ENCODE data around the gene CYB561D2. TPM values are rescaled to one million over a fixed set of nuclear protein-coding genes. Genes with fewer than 3 reads are reported as not detected.

The CYB561D2 gene
- total RNA-seq, 1 experiment from 2014 or later = 9.5 TPM

DNA sequence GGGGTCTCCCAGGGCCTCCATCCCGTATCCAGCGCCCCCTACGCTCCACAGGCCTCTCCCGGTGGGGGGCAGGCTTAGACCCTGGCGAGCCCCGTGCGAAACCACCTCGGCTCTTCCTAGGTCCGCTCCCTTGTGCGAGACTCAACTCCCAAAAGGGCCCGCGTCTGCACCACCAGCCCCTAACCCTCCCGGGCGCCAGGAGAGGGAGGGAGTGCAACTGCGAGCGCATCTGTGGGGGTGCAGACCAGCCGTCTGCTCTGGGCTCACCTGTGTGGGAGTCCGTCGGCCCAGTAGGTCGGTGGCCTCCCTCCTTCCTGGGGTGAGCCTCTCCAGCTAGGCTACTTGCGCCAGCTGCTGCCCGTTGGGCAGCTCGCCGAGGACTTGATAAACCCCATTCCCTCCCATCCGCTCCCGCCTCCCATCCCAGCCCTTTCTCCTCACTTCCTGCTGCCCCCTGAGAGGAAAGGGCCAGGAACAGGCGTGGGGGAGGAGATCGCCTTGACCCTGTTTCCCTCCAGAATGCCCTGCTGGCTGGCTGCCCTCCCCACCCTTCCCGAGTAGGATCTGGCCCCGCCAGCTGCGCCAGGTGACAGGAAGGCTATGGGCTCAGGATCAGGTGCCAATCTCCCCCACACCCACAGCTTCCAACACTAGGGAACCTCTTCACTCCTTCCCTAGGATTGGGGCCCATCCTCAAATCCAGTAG is 28.1 kb upstream of the CYB561D2 start, which contains the start of gene HYAL2 (continued):
- no peak for TF ChIP-seq ZNF274 (IDR thresholded peaks at IDR 0.05; ENCODE audit: low read depth, low read length)

DNA sequence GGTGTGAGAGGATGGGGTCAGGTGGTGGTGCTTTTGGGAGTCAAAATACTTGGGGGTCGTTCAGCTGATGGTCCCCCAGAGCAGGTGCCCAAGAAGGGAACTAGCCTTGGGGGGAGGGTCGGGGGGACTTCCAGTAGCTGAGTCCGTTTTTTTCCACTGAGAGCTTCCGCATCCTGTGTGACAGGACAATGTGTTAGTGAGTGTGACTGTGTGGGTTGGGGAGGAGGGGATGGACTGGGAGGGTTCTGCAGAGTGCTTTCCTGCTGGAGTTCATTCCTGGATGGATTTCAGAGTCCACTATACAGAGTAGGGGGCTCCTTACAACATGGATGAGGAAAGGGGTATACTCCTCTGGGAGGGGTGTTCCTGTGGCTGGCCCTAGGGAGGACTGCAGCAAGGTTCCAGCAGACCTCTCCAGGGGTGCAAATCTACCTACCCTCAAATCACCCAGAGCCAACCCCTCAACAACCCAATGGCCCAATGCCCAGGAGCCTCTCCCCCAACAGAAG is 27.5 kb upstream of the CYB561D2 start:
- Histone ChIP-seq H3K9me3 (ENCODE audit: control insufficient read depth in 1 of 2, insufficient read depth in 1 of 2, low read depth in 1 of 2, low read length in 2 of 2) (no peaks in the 10 kb centered on the region), H3K4me3 (replicated peaks in 1 of 2; ENCODE audit: low read depth in 1 of 2, low read length in 2 of 2) (no peak overlapping the region), H3K9ac (ENCODE audit: low read length) (no peak overlapping the region), H3K4me1 (ENCODE audit: control insufficient read depth in 1 of 2, insufficient read depth in 2 of 2, low read length in 2 of 2) (peaks cover 41 to 67% of the 10 kb centered on the region in 2 experiments), H3K79me2 (ENCODE audit: insufficient read depth, low read length) (peaks cover 56% of the 10 kb centered on the region), H3K36me3 (ENCODE audit: control insufficient read depth in 1 of 2, insufficient read depth in 2 of 2, low read length in 2 of 2) (peaks cover 9 to 25% of the 10 kb centered on the region in 2 experiments; a peak in 2 of 4 replicates), H3K27ac (ENCODE audit: low read depth, low read length) (peak overlapping the region; percentile 93; the same call in 1 of the 2 replicates), H2AFZ (ENCODE audit: low read depth, low read length, poor library complexity, severe bottlenecking) (no peak overlapping the region), H3K27me3 (ENCODE audit: insufficient read depth, low read length) (no peaks in the 10 kb centered on the region), H3K9me2 (ENCODE audit: insufficient read depth) (no peaks in the 10 kb centered on the region), H3K4me2 (ENCODE audit: low read length) (no peak overlapping the region), H4K20me1 (ENCODE audit: insufficient read depth) (no peaks in the 10 kb centered on the region)
- ChIA-PET POLR2A (interaction anchor here (1.3 kb wide), 1 partner anchor 14 kb away, joined by 4 read pairs; no protein-coding TSS in a partner anchor), RAD21 (ENCODE audit: low non-redundant PET in 1 of 2, low total read pairs in 2 of 2, uncharacterized antibody in 2 of 2, unreplicated experiment in 2 of 2) (interaction anchor here in 1 of 2 experiments (1.5 kb wide), 1 partner anchor 24 kb away, joined by 4 read pairs; the partner anchor contains the start of genes HYAL3 and NAA80), CTCF (interaction anchor here (0.8 kb wide), 1 partner anchor 46 kb away, joined by 3 read pairs; no protein-coding TSS in a partner anchor)
- no TSS peak for BruUV-seq (replicated peaks)
- TF ChIP-seq, protein P1, sequence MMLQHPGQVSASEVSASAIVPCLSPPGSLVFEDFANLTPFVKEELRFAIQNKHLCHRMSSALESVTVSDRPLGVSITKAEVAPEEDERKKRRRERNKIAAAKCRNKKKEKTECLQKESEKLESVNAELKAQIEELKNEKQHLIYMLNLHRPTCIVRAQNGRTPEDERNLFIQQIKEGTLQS (IDR thresholded peaks at IDR 0.05) = no peak
- TF ChIP-seq, protein P2, sequence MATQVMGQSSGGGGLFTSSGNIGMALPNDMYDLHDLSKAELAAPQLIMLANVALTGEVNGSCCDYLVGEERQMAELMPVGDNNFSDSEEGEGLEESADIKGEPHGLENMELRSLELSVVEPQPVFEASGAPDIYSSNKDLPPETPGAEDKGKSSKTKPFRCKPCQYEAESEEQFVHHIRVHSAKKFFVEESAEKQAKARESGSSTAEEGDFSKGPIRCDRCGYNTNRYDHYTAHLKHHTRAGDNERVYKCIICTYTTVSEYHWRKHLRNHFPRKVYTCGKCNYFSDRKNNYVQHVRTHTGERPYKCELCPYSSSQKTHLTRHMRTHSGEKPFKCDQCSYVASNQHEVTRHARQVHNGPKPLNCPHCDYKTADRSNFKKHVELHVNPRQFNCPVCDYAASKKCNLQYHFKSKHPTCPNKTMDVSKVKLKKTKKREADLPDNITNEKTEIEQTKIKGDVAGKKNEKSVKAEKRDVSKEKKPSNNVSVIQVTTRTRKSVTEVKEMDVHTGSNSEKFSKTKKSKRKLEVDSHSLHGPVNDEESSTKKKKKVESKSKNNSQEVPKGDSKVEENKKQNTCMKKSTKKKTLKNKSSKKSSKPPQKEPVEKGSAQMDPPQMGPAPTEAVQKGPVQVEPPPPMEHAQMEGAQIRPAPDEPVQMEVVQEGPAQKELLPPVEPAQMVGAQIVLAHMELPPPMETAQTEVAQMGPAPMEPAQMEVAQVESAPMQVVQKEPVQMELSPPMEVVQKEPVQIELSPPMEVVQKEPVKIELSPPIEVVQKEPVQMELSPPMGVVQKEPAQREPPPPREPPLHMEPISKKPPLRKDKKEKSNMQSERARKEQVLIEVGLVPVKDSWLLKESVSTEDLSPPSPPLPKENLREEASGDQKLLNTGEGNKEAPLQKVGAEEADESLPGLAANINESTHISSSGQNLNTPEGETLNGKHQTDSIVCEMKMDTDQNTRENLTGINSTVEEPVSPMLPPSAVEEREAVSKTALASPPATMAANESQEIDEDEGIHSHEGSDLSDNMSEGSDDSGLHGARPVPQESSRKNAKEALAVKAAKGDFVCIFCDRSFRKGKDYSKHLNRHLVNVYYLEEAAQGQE (IDR thresholded peaks at IDR 0.05; ENCODE audit: low read depth) = no peak
- TF ChIP-seq, protein P3, sequence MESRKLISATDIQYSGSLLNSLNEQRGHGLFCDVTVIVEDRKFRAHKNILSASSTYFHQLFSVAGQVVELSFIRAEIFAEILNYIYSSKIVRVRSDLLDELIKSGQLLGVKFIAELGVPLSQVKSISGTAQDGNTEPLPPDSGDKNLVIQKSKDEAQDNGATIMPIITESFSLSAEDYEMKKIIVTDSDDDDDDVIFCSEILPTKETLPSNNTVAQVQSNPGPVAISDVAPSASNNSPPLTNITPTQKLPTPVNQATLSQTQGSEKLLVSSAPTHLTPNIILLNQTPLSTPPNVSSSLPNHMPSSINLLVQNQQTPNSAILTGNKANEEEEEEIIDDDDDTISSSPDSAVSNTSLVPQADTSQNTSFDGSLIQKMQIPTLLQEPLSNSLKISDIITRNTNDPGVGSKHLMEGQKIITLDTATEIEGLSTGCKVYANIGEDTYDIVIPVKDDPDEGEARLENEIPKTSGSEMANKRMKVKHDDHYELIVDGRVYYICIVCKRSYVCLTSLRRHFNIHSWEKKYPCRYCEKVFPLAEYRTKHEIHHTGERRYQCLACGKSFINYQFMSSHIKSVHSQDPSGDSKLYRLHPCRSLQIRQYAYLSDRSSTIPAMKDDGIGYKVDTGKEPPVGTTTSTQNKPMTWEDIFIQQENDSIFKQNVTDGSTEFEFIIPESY (IDR thresholded peaks at IDR 0.05; ENCODE audit: extremely low read depth, insufficient replicate concordance, low read length) = no peak
- no peak for TF ChIP-seq EZH2 (IDR thresholded peaks at IDR 0.05)
- no peak for TF ChIP-seq ZFX (IDR thresholded peaks at IDR 0.05)
- no peak for ATAC-seq
- no peak for DNase-seq (ENCODE audit: low read depth, low spot score)
- intact Hi-C loops (cut with micrococcal nuclease) = no loop called here

All from HCT116 (cell line).